Cardiac muscle cell (in vitro differentiated cells and primary cell): ENCODE measurements around the gene DLGAP1. TPM values are rescaled to one million over a fixed set of nuclear protein-coding genes. Genes with fewer than 3 reads are reported as not detected.

Source experiments
- DNase-seq, 2 donors: peaks; one replicate each; pipeline versions ENCODE4 v3.0.0 to v3.0.0-alpha.2; 2010 to 2017; ENCODE audit warnings: low read depth in 1 of 2, low spot score in 1 of 2
- H3K27ac ChIP-seq: fragments of 200-600 bp; sonication (generic); 2 replicates; pipeline ENCODE4 v1.5.1; 2016
- H3K27me3 ChIP-seq: fragments of 200-600 bp; sonication (generic); 2 replicates; pipeline ENCODE4 v1.6.0; 2016; ENCODE audit warnings: control low read depth
- H3K36me3 ChIP-seq: fragments of 200-600 bp; sonication (generic); 2 replicates; pipeline ENCODE4 v1.5.1; 2016; ENCODE audit warnings: control low read depth
- H3K4me1 ChIP-seq: fragments of 200-600 bp; sonication (generic); 2 replicates; pipeline ENCODE4 v1.8.1; 2017; ENCODE audit warnings: low read depth, mild to moderate bottlenecking, mixed run types
- H3K4me3 ChIP-seq: fragments of 200-600 bp; sonication (generic); 2 replicates; pipeline ENCODE4 v1.5.1; 2016; ENCODE audit warnings: mild to moderate bottlenecking
- H3K9me3 ChIP-seq: fragments of 200-600 bp; sonication (generic); 2 replicates; pipeline ENCODE4 v1.5.1; 2017; ENCODE audit warnings: low read depth, mild to moderate bottlenecking, control low read depth
- CTCF ChIP-seq: IDR thresholded peaks from 2 replicates; pipeline ENCODE4 v1.5.1; 2012; ENCODE audit warnings: low read depth, mild to moderate bottlenecking, low read length
- polyA plus RNA-seq: library from polyadenylated mRNA; unstranded; fragments of >200 nt; fragmentation: Nextera tagmentation; extraction: Ambion mirVana; gene quantifications from 2 replicates; pipeline ENCODE4 v1.2.1, GENCODE V29; 2016
- total RNA-seq: library from RNA; depleted of rRNA; stranded (reverse); fragments of >200 nt; gene quantifications from 2 replicates; pipeline ENCODE4 v1.2.3, GENCODE V29; 2016

DLGAP1 gene
- total and polyA plus RNA-seq, 2 experiments from 2014 or later: 2.5 to 7.9 TPM

GRCh38 chr18:3663870-3664512 lies 791.1 kb downstream of the DLGAP1 start:
- TF ChIP-seq CTCF: no peak
- Histone ChIP-seq H3K9me3 (no peaks in the 10 kb centered on the region), H3K27me3 (no peaks in the 10 kb centered on the region), H3K27ac (peak overlapping the region; percentile 92), H3K4me3 (no peak overlapping the region), H3K36me3 (no peaks in the 10 kb centered on the region), H3K4me1 (peaks cover 18% of the 10 kb centered on the region)
- no peak for DNase-seq

GRCh38 chr18:3661989-3662388 lies 793.1 kb downstream of the DLGAP1 start:
- Histone ChIP-seq H3K4me3 (no peak overlapping the region), H3K36me3 (no peaks in the 10 kb centered on the region), H3K9me3 (no peaks in the 10 kb centered on the region), H3K27me3 (no peaks in the 10 kb centered on the region), H3K27ac (no peak overlapping the region), H3K4me1 (peaks cover 18% of the 10 kb centered on the region)
- DNase-seq: no peak
- no peak for TF ChIP-seq CTCF

DNA sequence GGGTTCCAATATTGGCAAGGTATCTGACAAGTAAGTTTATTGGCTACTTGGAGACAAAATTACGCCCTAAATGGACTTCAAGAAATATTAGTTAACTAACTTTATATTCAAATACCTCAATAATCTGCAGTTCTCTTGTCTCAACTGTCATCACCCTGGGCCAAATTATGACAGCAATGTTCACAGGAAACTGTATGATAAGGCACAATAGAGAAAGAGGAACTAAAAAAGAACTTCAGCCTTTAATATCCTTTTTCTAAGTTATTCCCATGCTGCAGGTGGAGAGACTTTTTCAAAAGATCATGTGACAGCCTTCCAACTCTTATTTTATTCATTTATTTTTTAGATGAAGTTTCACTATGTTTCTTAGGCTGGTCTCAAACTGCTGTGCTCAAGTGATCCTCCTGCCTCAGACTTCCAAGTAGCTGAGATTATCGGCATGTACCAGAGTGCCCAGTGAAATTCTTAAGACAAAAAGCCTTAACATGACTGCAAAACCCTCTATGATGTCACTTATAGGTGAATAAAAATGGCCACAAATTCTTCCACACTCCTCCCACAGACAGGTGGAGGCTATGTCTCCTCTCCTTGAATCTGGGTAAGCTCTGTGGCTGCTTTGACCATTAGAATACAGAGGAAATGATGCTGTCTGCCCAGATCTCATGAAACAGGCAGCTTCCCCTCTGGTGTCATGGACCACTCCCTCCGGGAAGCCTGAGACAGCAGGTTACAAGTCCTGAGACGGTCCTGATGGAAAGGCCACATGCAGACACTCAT lies 794.2 kb downstream of the DLGAP1 start:
- Histone ChIP-seq H3K27ac (no peak overlapping the region), H3K27me3 (no peaks in the 10 kb centered on the region), H3K4me3 (no peak overlapping the region), H3K9me3 (no peaks in the 10 kb centered on the region), H3K4me1 (peaks cover 16% of the 10 kb centered on the region), H3K36me3 (no peaks in the 10 kb centered on the region)
- DNase-seq: peak in 1 of 2 donors; percentile 17
- no peak for TF ChIP-seq CTCF

GRCh38 chr18:3658529-3658928 lies 796.6 kb downstream of the DLGAP1 start:
- no peaks in the 10 kb centered on the region for H3K36me3 ChIP-seq
- TF ChIP-seq CTCF: no peak
- H3K9me3 ChIP-seq: no peaks in the 10 kb centered on the region
- no peak for DNase-seq
- H3K27ac ChIP-seq: no peak overlapping the region
- peaks cover 18% of the 10 kb centered on the region for H3K4me1 ChIP-seq
- H3K27me3 ChIP-seq: no peaks in the 10 kb centered on the region
- no peak overlapping the region for H3K4me3 ChIP-seq

DNA sequence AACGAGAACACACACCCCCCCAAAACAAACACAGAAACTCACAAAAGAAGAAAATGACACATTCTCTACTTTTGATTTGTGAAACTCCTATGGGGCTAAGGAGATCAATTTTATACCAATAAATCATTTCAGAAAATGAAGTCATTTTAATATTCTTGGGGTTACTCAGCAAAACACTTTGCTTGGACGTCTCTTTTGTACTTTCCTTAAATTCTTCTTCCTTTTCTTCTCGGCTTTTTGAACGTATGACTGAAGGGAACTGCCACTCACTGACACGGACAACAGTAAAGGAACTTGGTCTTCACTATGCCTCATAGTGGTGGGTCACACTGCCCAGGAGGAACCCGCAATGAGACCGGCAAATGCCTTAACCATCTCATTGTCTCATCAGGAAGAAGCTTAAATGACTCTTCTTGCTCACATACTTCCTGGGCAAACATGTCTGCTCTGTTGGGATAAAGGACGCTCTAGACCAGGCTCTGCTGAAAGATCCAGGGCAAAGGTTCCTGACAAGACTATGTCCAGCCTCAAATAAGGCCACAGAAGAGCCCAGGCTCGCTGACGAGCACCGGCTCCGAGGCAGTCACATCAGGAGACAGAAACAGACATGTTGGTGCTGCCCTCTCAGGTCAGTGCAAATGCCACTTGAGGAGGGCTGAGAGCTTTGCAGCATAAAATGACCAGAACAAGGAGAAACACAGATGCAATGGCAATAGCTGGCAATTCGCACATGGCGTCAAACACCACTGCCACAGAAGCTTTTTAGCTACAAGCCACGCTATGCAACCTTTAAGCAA lies 799.7 kb downstream of the DLGAP1 start:
- Histone ChIP-seq H3K27me3 (no peaks in the 10 kb centered on the region), H3K4me3 (no peak overlapping the region), H3K4me1 (peaks cover 30% of the 10 kb centered on the region), H3K36me3 (no peaks in the 10 kb centered on the region), H3K27ac (peak overlapping the region; percentile 51), H3K9me3 (no peaks in the 10 kb centered on the region)
- peak in 1 of 2 donors; percentile 19 for DNase-seq
- no peak for TF ChIP-seq CTCF
